Activated T-cell treated with anti-CD3 and anti-CD28 coated beads, Interleukin-2, amount 50 U/mL, for 72 hours (primary cell): ENCODE results near the gene MAP3K2. TPM values are rescaled to one million over a fixed set of nuclear protein-coding genes. Genes with fewer than 3 reads are reported as not detected.
"Not testable (repeated sequence)": the region's sequence is repeated elsewhere in the genome, so short reads cannot be mapped to it uniquely, and the experiment has no call there.

ENCODE experiments used
- ATAC-seq, 2 donors: fragments of 150-1000 bp; cut with Tn5 transposase; replicated peaks in 1 of 2; 2 replicates each; pipeline ENCODE4 v1.10.0; 2021; ENCODE audit warnings: moderate library complexity in 2 of 2, mild to moderate bottlenecking in 1 of 2
- DNase-seq, 2 donors: peaks; one replicate each; pipeline ENCODE4 v3.0.0; 2021 to 2022; ENCODE audit warnings: mixed read lengths in 1 of 2
- H3K27ac Mint-ChIP-seq: one replicate; pipeline ENCODE4 v1.8.0; 2022; ENCODE audit warnings: mild to moderate bottlenecking, moderate library complexity, mixed read lengths
- H3K27me3 Mint-ChIP-seq: one replicate; pipeline ENCODE4 v1.8.0; 2022; ENCODE audit warnings: low read depth, mixed read lengths
- H3K36me3 Mint-ChIP-seq, 2 donors: one replicate each; pipeline ENCODE4 v1.8.0; 2022; ENCODE audit warnings: mixed read lengths in 2 of 2, mild to moderate bottlenecking in 1 of 2; ENCODE audit not compliant: insufficient read depth in 2 of 2
- H3K4me1 Mint-ChIP-seq: one replicate; pipeline ENCODE4 v1.8.0; 2022; ENCODE audit warnings: low read depth, mixed read lengths
- H3K4me3 Mint-ChIP-seq, 2 donors: one replicate each; pipeline ENCODE4 v1.8.0; 2022; ENCODE audit warnings: mild to moderate bottlenecking in 2 of 2, mixed read lengths in 2 of 2, moderate library complexity in 2 of 2
- H3K9me3 Mint-ChIP-seq, 2 donors: one replicate each; pipeline ENCODE4 v1.8.0; 2022; ENCODE audit warnings: mixed read lengths in 2 of 2
- total RNA-seq, 2 donors: library from RNA; stranded (reverse); gene quantifications; one replicate each; pipeline ENCODE4 v1.2.3, GENCODE V29; 2022

MAP3K2 gene
- total RNA-seq, 2 donors from 2014 or later = 48.9 to 49.1 TPM

GRCh38 chr2:127353873-127354676 lies 33.7 kb downstream of the MAP3K2 start:
- not testable (repeated sequence) for H3K36me3 Mint-ChIP-seq, H3K9me3 Mint-ChIP-seq, H3K27me3 Mint-ChIP-seq, ATAC-seq, DNase-seq, H3K4me3 Mint-ChIP-seq, H3K27ac Mint-ChIP-seq
- H3K4me1 Mint-ChIP-seq = peaks cover 28% of the 10 kb centered on the region

DNA sequence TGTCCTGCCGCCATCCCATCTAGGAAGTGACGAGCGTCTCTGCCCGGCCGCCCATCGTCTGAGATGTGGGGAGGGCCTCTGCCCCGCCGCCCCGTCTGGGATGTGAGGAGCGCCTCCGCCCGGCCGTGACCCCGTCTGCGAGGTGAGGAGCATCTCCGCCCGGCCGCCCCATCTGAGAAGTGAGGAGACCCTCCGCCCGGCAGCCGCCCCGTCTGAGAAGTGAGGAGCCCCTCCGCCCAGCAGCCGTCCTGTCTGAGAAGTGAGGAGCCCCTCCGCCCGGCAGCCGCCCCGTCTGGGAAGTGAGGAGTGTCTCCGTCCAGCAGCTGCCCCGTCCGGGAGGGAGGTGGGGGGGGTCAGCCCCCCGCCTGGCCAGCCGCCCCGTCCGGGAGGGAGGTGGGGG lies 34.6 kb downstream of the MAP3K2 start:
- not testable (repeated sequence) for DNase-seq, H3K27ac Mint-ChIP-seq, H3K36me3 Mint-ChIP-seq, ATAC-seq, H3K9me3 Mint-ChIP-seq, H3K27me3 Mint-ChIP-seq, H3K4me3 Mint-ChIP-seq
- H3K4me1 Mint-ChIP-seq = peaks cover 34% of the 10 kb centered on the region

DNA sequence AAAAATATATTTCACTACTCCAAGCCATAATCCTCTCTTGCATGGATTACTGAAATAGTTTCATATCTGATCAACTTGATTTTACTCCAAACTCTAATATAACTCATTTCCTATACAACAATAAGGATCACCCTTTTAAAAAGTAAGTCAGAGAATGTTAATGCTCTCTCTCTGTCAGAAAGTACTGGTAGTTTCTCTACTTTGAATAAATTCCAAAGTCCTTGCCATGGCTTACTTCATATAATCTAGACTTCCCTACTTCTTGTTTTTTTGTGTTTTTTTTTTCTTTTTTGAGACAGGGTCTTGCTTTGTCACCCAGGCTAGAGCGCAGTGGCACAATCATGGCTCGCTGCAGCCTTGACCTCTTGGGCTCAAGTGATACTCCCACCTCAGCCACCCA lies 36.2 kb downstream of the MAP3K2 start:
- H3K36me3 Mint-ChIP-seq = peaks cover 0 to 5% of the 10 kb centered on the region in 2 donors
- no peaks in the 10 kb centered on the region for H3K9me3 Mint-ChIP-seq
- ATAC-seq = no peak
- peaks cover 43% of the 10 kb centered on the region for H3K4me1 Mint-ChIP-seq
- no peak for DNase-seq
- H3K27ac Mint-ChIP-seq = no peak overlapping the region
- no peak overlapping the region for H3K4me3 Mint-ChIP-seq
- no peaks in the 10 kb centered on the region for H3K27me3 Mint-ChIP-seq

DNA sequence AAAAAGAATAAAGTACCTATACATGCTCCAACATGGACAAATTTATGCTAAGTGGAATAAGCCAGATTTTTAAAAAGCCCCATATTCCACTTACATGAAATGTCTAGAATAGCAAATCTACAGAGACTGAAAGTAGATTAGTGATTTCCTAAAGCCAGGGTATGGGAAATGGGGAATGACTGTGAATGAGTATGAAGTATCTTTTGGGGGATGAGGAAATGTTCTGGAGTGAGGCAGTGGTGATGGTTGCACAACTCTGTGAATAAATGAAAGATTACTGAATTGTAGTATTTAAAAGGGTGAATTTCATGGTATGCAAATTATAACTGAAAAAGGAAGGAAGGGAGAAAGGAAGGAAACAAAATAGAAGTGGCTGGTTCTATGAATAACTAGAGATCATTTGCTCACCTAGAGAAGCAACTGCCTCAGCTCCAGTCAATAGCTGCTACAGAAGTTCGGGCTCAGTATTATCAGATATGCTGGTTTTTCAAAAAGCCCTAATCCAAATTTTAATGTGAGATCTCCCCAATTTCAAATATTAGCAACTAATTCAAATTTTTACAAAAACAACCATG lies 39.3 kb downstream of the MAP3K2 start:
- no peaks in the 10 kb centered on the region for H3K36me3 Mint-ChIP-seq
- ATAC-seq (no peak), DNase-seq (no peak)
- H3K27ac Mint-ChIP-seq = no peak overlapping the region
- H3K9me3 Mint-ChIP-seq = no peaks in the 10 kb centered on the region
- H3K4me3 Mint-ChIP-seq = no peak overlapping the region
- H3K4me1 Mint-ChIP-seq = peaks cover 42% of the 10 kb centered on the region
- no peaks in the 10 kb centered on the region for H3K27me3 Mint-ChIP-seq

- ATAC-seq = peak; percentile 45 to 52
- peaks cover 42% of the 10 kb centered on the region for H3K4me1 Mint-ChIP-seq
Measured at GRCh38 chr2:127347734-127348392, 39.9 kb downstream of the MAP3K2 start.

DNA sequence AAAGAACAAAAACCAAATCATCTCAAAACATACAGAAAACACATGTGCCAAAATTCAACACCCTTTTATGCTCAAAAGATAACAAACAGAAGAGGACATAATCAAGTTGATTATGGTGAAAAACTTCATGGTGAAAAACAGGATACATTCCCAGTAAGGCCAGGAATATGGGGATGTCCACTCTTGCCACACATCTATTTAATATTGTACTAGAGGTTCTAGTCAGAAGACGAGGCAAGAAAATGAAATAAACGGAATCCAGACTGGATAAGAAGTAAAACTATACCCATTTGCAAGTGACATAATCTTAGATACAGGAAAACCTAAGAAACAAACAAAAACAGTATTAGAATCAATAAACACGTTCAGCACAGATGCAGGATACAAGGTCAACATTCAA lies 40.8 kb downstream of the MAP3K2 start:
- H3K9me3 Mint-ChIP-seq = no peaks in the 10 kb centered on the region
- DNase-seq (no peak), ATAC-seq (no peak)
- H3K4me3 Mint-ChIP-seq = no peak overlapping the region
- H3K27ac Mint-ChIP-seq = no peak overlapping the region
- peaks cover 42% of the 10 kb centered on the region for H3K4me1 Mint-ChIP-seq
- H3K36me3 Mint-ChIP-seq = peaks cover 0 to under 1% of the 10 kb centered on the region in 2 donors
- no peaks in the 10 kb centered on the region for H3K27me3 Mint-ChIP-seq

More at GRCh38 chr2:127347734-127348392, 39.9 kb downstream of the MAP3K2 start:
- Mint-ChIP-seq H3K36me3 (no peaks in the 10 kb centered on the region), H3K27me3 (no peaks in the 10 kb centered on the region), H3K4me3 (no peak overlapping the region), H3K9me3 (no peaks in the 10 kb centered on the region), H3K27ac (no peak overlapping the region)
- no peak for DNase-seq

GRCh38 chr2:127343277-127343676 lies 44.5 kb downstream of the MAP3K2 start:
- ATAC-seq (no peak), DNase-seq (no peak)
- no peaks in the 10 kb centered on the region for H3K9me3 Mint-ChIP-seq
- H3K36me3 Mint-ChIP-seq = peaks cover 0 to 7% of the 10 kb centered on the region in 2 donors
- peaks cover 22% of the 10 kb centered on the region for H3K4me1 Mint-ChIP-seq
- H3K27ac Mint-ChIP-seq = no peak overlapping the region
- H3K27me3 Mint-ChIP-seq = no peaks in the 10 kb centered on the region
- H3K4me3 Mint-ChIP-seq = no peak overlapping the region

GRCh38 chr2:127342101-127342500 lies 45.7 kb downstream of the MAP3K2 start:
- ATAC-seq (no peak), DNase-seq (no peak)
- H3K27ac Mint-ChIP-seq = no peak overlapping the region
- H3K36me3 Mint-ChIP-seq = peaks cover 0 to 9% of the 10 kb centered on the region in 2 donors
- peaks cover 15% of the 10 kb centered on the region for H3K4me1 Mint-ChIP-seq
- no peaks in the 10 kb centered on the region for H3K27me3 Mint-ChIP-seq
- H3K9me3 Mint-ChIP-seq = no peaks in the 10 kb centered on the region
- H3K4me3 Mint-ChIP-seq = no peak overlapping the region

DNA sequence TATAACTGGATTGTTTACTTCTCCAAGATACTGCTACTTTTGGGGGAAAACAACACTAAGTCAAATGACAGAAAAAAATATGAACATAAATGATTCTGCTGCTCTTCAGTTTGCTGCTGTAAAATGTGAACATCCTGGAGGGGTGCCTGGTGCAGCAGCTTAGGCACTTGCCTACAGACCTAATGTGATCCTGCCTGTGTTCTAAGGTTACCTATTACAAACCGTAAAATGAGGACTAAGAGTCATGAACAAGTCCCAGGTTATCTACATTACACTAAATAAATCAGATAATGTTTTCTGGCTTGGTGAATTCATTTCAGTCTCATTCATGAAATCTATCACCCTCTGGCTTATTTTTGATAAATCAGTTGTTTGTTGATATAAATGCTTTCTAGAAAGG lies 55.4 kb downstream of the MAP3K2 start:
- DNase-seq (no peak), ATAC-seq (no peak)
- H3K4me1 Mint-ChIP-seq = no peaks in the 10 kb centered on the region
- H3K27ac Mint-ChIP-seq = no peak overlapping the region
- H3K9me3 Mint-ChIP-seq = no peaks in the 10 kb centered on the region
- H3K36me3 Mint-ChIP-seq = peaks cover 0 to 8% of the 10 kb centered on the region in 2 donors
- no peaks in the 10 kb centered on the region for H3K27me3 Mint-ChIP-seq
- no peak overlapping the region for H3K4me3 Mint-ChIP-seq

DNA sequence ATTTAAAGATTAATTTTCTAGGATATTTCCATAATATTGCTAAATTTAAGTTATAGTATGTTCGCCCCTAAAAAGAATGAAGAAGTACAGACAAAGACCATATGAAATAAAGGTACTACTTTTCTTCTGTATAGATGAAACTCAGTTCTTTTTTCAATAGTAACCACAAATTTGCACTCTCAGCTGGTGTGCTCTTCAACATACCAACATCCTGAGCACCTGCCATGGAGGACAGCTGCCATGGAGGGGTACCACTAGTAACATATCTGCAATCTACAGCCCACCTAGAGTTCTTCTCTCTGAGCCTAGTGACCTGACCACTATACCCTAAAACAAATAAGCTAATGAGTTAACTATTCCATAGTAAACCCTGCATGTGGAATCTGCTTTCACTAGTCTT lies 57.0 kb downstream of the MAP3K2 start:
- H3K9me3 Mint-ChIP-seq = no peaks in the 10 kb centered on the region
- H3K36me3 Mint-ChIP-seq = peaks cover 0 to 8% of the 10 kb centered on the region in 2 donors
- no peaks in the 10 kb centered on the region for H3K4me1 Mint-ChIP-seq
- H3K27ac Mint-ChIP-seq = no peak overlapping the region
- H3K27me3 Mint-ChIP-seq = no peaks in the 10 kb centered on the region
- DNase-seq = no peak
- ATAC-seq = no peak
- H3K4me3 Mint-ChIP-seq = no peak overlapping the region

- Mint-ChIP-seq H3K27me3 (no peaks in the 10 kb centered on the region), H3K9me3 (no peaks in the 10 kb centered on the region), H3K27ac (no peak overlapping the region), H3K36me3 (peaks cover 2 to 8% of the 10 kb centered on the region in 2 donors), H3K4me1 (no peaks in the 10 kb centered on the region), H3K4me3 (no peak overlapping the region)
- no peak for ATAC-seq
- no peak for DNase-seq
Measured at GRCh38 chr2:127326289-127326945, 61.4 kb downstream of the MAP3K2 start.

DNA sequence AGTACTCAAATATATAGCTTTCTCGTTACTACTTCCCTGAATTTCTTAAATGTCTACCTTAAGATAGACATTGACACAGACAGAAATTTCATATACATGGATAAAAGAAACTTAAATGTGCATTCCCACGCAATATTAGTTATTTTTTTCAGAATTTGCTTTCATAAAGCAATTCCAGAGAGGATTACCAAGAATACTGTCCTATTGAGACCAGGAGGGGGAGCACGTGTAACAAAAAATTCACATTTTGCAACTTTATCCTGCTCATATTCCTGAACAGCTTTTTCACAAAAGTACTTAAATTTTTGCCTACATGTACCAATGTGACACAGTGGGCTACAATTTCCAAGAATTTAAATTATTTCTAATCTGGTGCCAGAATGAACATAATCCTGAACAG lies 63.1 kb downstream of the MAP3K2 start:
- DNase-seq (no peak), ATAC-seq (no peak)
- Mint-ChIP-seq H3K9me3 (peaks cover 7 to 8% of the 10 kb centered on the region in 2 donors), H3K27me3 (no peaks in the 10 kb centered on the region), H3K4me3 (no peak overlapping the region), H3K27ac (no peak overlapping the region), H3K4me1 (peaks cover 9% of the 10 kb centered on the region), H3K36me3 (peaks cover 11 to 21% of the 10 kb centered on the region in 2 donors)

- Mint-ChIP-seq H3K36me3 (peaks cover 11 to 30% of the 10 kb centered on the region in 2 donors), H3K4me1 (peaks cover 9% of the 10 kb centered on the region), H3K27ac (no peak overlapping the region), H3K9me3 (peaks cover 7 to 8% of the 10 kb centered on the region in 2 donors), H3K27me3 (no peaks in the 10 kb centered on the region), H3K4me3 (no peak overlapping the region)
- ATAC-seq (no peak), DNase-seq (no peak)
Measured at GRCh38 chr2:127321303-127321702, 66.5 kb downstream of the MAP3K2 start.
